Measurements from ENCODE around the gene HPN.

The HPN gene

GRCh38 chr19:35054626-35055025, 13.1 kb downstream of the HPN start:
- H3K4me2 ChIP-seq (ENCODE audit: low read length), result no peak overlapping the region
- no peaks in the 10 kb centered on the region for H3K9me3 ChIP-seq (ENCODE audit: control insufficient read depth, insufficient read depth, low read length)
- peaks cover 19% of the 10 kb centered on the region for H3K27me3 ChIP-seq (ENCODE audit: control insufficient read depth, low read length)
- no peaks in the 10 kb centered on the region for H3K36me3 ChIP-seq (ENCODE audit: control insufficient read depth, low read length)
- no peak overlapping the region for H3K4me3 ChIP-seq (ENCODE audit: low read length)
- no peaks in the 10 kb centered on the region for H3K79me2 ChIP-seq (ENCODE audit: control insufficient read depth, low read length)
- no peak overlapping the region for H3K27ac ChIP-seq (ENCODE audit: low read depth, low read length)
- H3F3A ChIP-seq (ENCODE audit: control insufficient read depth, insufficient read depth), result no peaks in the 10 kb centered on the region
- TF ChIP-seq, protein P1, sequence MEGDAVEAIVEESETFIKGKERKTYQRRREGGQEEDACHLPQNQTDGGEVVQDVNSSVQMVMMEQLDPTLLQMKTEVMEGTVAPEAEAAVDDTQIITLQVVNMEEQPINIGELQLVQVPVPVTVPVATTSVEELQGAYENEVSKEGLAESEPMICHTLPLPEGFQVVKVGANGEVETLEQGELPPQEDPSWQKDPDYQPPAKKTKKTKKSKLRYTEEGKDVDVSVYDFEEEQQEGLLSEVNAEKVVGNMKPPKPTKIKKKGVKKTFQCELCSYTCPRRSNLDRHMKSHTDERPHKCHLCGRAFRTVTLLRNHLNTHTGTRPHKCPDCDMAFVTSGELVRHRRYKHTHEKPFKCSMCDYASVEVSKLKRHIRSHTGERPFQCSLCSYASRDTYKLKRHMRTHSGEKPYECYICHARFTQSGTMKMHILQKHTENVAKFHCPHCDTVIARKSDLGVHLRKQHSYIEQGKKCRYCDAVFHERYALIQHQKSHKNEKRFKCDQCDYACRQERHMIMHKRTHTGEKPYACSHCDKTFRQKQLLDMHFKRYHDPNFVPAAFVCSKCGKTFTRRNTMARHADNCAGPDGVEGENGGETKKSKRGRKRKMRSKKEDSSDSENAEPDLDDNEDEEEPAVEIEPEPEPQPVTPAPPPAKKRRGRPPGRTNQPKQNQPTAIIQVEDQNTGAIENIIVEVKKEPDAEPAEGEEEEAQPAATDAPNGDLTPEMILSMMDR (IDR thresholded peaks at IDR 0.05; ENCODE audit: low read depth, low read length, poor library complexity, severe bottlenecking), result no peak
- TF ChIP-seq EZH2phosphoT487 (IDR thresholded peaks at IDR 0.05; ENCODE audit: borderline replicate concordance, low read length), result no peak
- no peaks in the 10 kb centered on the region for H4K20me1 ChIP-seq (ENCODE audit: control insufficient read depth, insufficient read depth, low read depth, low read length)
- no peaks in the 10 kb centered on the region for H3K4me1 ChIP-seq (ENCODE audit: control insufficient read depth, low read length)
- no peaks in the 10 kb centered on the region for H3K9me2 ChIP-seq (replicated peaks; ENCODE audit: control insufficient read depth, low read length)

DNA sequence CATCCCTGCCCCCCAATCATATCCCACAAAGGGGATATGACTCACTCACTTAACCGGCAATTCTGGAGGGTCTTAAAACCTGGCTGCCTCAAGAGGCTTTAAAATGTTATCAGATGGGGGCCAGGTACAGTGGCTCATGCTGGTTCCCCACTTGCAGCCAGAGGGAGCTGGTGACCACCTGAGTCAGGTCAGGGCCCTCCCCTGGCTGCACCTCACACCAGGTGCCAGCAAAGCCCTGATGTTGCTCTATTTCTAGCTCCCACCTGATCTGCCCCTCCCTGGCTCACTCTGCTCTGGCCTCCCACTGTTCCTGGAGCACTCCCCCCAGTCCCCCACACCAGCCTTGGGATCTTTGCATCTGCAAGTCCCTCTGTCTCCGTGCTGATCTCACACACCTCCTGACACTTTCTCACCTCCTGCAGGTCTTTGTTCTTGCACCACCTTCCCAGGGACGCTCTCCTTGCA, 14.2 kb downstream of the HPN start:
- no peak overlapping the region for H3K4me2 ChIP-seq (ENCODE audit: low read length)
- no peaks in the 10 kb centered on the region for H3K4me1 ChIP-seq (ENCODE audit: control insufficient read depth, low read length)
- no peak overlapping the region for H3K4me3 ChIP-seq (ENCODE audit: low read length)
- H3K9me3 ChIP-seq (ENCODE audit: control insufficient read depth, insufficient read depth, low read length), result no peaks in the 10 kb centered on the region
- peaks cover 19% of the 10 kb centered on the region for H3K27me3 ChIP-seq (ENCODE audit: control insufficient read depth, low read length)
- H3K9me2 ChIP-seq (replicated peaks; ENCODE audit: control insufficient read depth, low read length), result no peaks in the 10 kb centered on the region
- H3K36me3 ChIP-seq (ENCODE audit: control insufficient read depth, low read length), result no peaks in the 10 kb centered on the region
- H4K20me1 ChIP-seq (ENCODE audit: control insufficient read depth, insufficient read depth, low read depth, low read length), result no peaks in the 10 kb centered on the region
- no peak for TF ChIP-seq EZH2phosphoT487 (IDR thresholded peaks at IDR 0.05; ENCODE audit: borderline replicate concordance, low read length)
- TF ChIP-seq, protein P1 (IDR thresholded peaks at IDR 0.05; ENCODE audit: low read depth, low read length, poor library complexity, severe bottlenecking), result peak; percentile 64
- no peaks in the 10 kb centered on the region for H3F3A ChIP-seq (ENCODE audit: control insufficient read depth, insufficient read depth)
- H3K79me2 ChIP-seq (ENCODE audit: control insufficient read depth, low read length), result no peaks in the 10 kb centered on the region
- H3K27ac ChIP-seq (ENCODE audit: low read depth, low read length), result no peak overlapping the region

GRCh38 chr19:35056513-35057063, 15.1 kb downstream of the HPN start:
- Histone ChIP-seq H3K27me3 (ENCODE audit: control insufficient read depth, low read length) (peaks cover 19% of the 10 kb centered on the region), H3K4me3 (ENCODE audit: low read length) (no peak overlapping the region), H4K20me1 (ENCODE audit: control insufficient read depth, insufficient read depth, low read depth, low read length) (no peaks in the 10 kb centered on the region), H3K9me2 (replicated peaks; ENCODE audit: control insufficient read depth, low read length) (no peaks in the 10 kb centered on the region), H3K4me1 (ENCODE audit: control insufficient read depth, low read length) (no peaks in the 10 kb centered on the region), H3K4me2 (ENCODE audit: low read length) (no peak overlapping the region), H3K27ac (ENCODE audit: low read depth, low read length) (no peak overlapping the region), H3K79me2 (ENCODE audit: control insufficient read depth, low read length) (no peaks in the 10 kb centered on the region), H3F3A (ENCODE audit: control insufficient read depth, insufficient read depth) (no peaks in the 10 kb centered on the region), H3K9me3 (ENCODE audit: control insufficient read depth, insufficient read depth, low read length) (no peaks in the 10 kb centered on the region), H3K36me3 (ENCODE audit: control insufficient read depth, low read length) (no peaks in the 10 kb centered on the region)
- TF ChIP-seq, protein P1 (IDR thresholded peaks at IDR 0.05; ENCODE audit: low read depth, low read length, poor library complexity, severe bottlenecking), result no peak

Measured in DOHH2 (cell line).